GM12872 (cell line): ENCODE data around the gene HIVEP3.

ENCODE experiments used
- TF ChIP-seq, protein P1 (sequence below): IDR thresholded peaks from 3 replicates; pipeline ENCODE4 v1.5.1; 2011; ENCODE audit warnings: low read depth, mild to moderate bottlenecking, low read length, moderate library complexity; ENCODE audit not compliant: insufficient read depth

The HIVEP3 gene

GRCh38 chr1:41573194-41573593 lies 345.5 kb downstream of the HIVEP3 start:
- TF ChIP-seq, protein P1, sequence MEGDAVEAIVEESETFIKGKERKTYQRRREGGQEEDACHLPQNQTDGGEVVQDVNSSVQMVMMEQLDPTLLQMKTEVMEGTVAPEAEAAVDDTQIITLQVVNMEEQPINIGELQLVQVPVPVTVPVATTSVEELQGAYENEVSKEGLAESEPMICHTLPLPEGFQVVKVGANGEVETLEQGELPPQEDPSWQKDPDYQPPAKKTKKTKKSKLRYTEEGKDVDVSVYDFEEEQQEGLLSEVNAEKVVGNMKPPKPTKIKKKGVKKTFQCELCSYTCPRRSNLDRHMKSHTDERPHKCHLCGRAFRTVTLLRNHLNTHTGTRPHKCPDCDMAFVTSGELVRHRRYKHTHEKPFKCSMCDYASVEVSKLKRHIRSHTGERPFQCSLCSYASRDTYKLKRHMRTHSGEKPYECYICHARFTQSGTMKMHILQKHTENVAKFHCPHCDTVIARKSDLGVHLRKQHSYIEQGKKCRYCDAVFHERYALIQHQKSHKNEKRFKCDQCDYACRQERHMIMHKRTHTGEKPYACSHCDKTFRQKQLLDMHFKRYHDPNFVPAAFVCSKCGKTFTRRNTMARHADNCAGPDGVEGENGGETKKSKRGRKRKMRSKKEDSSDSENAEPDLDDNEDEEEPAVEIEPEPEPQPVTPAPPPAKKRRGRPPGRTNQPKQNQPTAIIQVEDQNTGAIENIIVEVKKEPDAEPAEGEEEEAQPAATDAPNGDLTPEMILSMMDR, result no peak

GRCh38 chr1:41572224-41572623 lies 346.5 kb downstream of the HIVEP3 start:
- TF ChIP-seq, protein P1, result no peak

- TF ChIP-seq, protein P1, result no peak
Measured at GRCh38 chr1:41571041-41571440, 347.7 kb downstream of the HIVEP3 start.

DNA sequence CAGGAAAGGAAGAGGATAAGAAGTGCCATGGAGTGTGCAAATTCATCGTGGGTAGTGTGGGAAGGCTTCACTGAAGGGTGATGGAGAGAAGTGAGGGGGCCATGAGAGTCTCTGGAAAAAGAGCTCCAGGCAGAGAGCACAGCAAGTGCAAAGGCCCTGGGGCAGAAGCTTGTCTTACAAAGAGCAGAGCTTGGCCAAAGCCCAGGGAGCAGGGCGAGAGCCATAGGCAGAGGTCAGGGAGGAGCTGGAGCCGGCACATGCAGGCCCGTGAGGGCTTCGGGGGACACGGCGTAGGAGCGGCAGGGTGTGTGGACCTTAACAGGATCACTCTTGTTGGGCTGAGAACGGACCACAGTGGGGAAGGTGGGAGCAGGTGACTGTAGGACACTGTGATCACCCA lies 350.5 kb downstream of the HIVEP3 start:
- TF ChIP-seq, protein P1, result no peak

- TF ChIP-seq, protein P1, result no peak
Measured at GRCh38 chr1:41566969-41567368, 351.8 kb downstream of the HIVEP3 start.

DNA sequence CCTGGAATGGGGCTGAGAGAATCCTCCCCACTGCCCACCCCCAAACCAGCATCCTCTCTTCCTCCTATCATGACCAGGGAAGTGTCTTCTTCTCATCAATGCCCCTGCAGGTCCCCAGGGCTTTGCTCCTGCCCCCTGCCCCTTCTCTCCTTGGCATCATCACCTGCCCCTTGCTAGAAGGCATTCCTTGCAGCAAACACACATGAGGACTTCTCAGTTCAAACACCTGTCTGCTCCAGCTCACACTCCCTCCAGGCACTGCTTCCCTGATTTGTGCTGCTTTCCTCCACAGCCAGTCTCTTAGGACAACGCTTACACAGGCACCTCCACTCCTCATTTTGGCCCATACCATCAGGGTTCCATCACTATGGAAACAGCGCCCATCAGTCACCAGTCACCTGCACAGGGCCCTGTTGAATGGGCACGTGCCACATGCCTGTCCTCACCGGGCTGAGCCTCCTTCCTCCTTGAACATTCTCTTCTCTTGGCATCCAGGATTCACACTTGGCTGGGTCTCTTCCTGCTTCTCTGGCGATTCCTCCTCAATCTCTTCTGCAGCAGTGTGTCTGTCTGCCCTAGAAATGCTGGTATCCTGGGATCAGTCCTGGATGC lies 352.3 kb downstream of the HIVEP3 start:
- TF ChIP-seq, protein P1, result no peak

DNA sequence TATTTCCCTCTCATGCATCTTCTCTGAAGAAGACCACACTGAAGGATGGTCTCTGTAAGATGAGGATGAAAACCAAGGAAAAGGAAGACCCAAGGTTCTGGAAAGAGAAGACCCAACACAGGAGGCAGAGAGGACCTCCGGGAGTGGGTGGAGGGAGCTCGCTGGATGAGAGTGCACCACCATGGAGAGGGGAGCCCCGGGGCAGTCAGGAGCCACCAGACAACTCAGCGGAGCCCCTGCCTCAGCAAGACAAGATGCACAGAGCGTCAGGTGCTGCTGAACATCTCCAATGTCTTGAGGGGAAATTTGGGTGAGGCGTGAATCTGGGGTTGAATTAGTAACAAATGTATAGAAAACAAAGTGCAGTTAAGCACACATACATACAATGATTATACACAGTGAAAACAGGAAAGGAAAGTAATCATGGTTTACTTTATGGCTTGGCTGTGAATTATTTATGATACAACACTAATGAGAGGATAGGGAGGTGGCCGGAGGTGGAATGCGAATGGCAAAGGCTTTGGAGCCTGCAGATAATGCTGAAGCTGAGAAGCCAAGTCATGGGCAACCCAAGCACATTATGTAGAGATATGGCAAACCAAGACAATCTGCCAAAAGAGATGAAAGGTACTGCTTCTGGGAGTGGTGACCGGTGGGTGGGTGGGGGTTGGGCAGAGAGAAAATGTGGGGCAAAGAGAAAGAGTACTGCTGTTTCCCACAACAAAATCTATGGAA lies 353.8 kb downstream of the HIVEP3 start:
- TF ChIP-seq, protein P1, result no peak
